ENCODE results near the gene RNF144B.
"Not testable (repeated sequence)": the region's sequence is repeated elsewhere in the genome, so short reads cannot be mapped to it uniquely, and the experiment has no call there.

RNF144B gene

DNA sequence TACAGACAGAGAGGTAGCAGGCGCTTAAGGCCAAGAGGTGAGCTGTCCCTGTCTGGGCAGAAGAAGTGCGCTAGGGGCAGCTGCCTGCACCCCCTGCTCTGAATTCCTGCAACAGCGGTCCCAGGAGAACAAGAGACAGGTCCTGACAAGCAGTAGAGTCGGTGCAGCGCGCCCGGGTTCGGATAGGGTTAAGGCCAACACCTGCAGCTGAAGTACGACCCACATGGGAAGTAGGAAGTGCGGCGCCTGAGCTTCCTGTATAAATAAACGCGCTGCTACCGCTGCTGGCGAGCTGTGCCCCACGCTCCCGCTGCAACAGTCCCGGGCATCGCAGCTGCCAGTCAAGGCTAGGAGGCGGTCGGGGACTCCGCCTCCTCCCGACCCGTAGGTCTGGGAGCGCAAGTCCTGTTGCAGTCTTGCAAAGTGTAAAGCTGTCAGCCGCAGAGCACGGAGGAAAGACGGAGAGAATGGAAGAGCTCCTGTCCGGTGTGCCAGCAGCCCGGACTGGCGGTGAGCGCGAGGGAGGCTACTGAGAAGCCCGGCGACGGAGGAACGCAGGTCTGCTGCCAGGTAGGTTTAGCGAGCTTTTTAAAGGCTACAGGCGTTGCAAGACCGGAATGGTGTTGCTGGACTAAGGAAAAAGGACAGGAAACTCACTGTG is at the start of gene RNF144B:
RNF144B (plus strand) TSS at position 290 of the 661 bp plus-strand sequence. CDS start 12,185 bp downstream, outside the sequence.
- peak; percentile 81 for DNase-seq

DNA sequence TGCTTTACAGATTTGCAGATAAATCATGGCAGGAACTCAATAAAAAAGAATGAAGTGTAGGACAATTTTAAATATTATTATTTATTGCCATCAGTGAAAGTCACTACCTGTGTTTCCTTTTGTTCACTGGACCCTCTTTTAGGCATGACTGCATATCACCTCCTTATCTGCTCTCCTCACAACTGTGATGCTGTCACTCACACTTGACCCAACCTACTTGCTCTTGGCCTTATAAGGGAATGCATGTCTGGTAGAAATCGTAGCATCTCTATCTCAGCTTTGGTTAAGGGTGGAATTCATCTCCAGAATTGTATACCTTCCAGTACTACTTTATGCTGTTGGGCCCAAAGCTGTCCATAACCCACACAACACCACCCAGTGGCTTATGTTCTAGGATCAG is 47.6 kb upstream of the RNF144B start:
- no peak for DNase-seq

DNA sequence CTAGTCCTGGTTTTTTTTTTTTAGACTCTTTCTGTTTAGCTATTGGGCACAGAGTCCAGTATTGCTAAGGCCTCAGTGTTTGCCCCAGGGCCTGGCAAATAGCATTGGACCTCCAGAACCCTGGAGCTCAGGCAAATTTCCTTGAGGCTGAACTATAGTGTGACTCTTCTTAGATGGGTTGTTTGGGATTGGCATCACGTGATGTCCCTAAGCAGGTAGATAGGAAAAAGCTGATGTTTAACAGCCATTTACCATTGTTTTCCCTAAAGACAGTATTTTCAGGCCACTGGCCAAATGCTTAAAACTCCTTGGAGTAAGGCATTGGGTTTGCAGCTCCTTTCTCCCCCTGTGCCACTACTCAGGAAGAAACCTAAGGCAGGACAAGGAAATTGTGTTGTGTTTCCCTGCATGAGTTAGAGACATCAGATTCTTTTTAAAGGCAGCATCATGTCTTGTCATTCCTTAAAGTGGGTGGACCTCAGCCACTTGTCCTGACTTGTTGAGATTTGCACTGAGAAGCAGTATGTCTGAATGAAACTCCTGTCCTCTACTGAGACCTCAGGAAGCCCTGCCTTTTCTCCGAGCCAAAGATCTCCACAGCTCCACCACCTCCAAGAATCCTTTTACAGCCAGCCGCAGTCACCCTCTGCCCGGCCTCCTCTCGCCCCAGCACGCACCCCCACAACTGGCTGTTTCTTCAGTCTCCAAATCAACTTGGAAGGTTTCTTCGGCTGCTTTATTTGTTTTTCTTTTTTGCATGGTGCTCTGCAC is 46.2 kb upstream of the RNF144B start:
- no peak for DNase-seq

DNA sequence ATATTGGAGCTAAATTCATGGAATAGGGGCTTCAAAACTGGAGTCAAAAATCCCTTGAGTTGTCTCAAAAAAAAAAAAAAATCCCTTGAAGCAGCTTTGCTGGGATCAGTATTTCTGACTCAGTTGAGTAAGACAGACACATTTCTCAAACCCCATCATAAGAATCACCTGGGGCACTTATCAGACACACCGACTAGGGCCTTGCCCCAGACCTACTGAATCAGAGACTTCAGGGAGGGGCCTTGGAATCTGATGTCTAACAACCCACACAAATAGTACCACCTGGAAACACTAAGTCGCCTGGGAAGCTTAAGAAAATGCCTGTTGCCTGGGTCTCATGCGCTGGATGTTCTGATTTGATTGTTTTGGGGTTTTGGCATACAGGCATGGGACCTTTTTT is 44.9 kb upstream of the RNF144B start:
- no peak for DNase-seq

DNA sequence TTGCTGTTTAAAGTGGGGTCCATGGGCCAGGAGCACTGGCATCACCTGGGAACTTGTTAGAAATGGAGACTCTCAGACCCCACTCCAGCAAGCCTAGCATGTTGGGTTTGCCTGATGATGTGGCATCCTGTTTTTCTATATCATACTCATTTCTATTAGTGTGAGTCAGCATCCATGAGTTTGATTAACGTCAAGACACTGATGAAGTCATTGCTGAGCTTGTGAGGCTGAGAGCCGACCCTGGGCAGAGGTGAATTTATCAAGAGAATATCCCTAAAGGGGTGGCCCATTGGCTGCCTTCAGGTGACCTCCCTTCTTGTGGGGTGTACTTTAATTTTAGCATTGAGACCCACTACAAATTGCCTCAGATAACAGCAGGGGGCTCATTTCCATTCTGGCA is 43.4 kb upstream of the RNF144B start:
- no peak for DNase-seq

DNA sequence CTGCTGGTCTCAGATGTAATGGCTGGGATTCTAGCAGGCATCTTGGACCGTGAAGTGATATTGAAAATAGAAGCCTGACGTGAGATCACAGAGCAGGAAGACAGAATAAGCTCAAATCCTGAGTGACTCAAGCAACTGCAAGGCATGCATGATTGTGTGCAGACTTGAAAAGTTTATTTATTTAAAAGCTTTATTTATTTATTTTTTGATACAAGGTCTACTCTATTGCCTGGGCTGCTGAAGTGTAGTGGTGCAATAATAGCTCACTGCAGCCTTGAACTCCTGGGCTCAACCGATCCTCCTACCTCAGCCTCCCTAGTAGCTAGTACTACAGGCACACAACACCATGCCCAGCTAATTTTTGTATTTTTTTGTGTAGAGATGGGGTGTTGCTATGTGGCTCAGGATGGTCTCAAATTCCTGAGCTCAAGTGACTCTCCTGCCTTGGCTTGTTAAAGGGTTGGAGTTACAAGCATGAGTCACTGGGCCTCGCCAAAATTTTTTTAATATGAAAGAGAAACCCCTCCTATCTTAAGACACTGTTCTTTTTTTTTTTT is 40.1 kb upstream of the RNF144B start:
- no peak for DNase-seq

DNA sequence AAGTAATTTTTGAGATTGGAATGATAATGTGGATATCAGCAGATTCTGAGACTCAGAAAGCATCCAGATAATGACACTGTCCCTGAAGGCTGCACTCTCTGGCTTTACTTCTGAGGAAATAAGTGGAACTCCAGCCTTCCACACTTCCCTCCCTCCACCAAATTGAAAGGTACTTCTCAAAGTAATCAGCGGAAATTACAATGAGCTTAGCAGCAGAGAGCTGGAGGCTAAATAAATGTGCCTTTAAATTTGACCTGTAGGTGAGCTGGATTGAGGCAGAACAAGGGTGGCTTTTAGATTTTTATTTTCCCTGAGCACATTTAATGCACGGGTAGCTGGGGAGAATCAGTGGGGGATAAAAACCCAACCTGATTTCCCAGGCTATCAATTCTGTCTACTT is 39.3 kb upstream of the RNF144B start:
- no peak for DNase-seq

DNA sequence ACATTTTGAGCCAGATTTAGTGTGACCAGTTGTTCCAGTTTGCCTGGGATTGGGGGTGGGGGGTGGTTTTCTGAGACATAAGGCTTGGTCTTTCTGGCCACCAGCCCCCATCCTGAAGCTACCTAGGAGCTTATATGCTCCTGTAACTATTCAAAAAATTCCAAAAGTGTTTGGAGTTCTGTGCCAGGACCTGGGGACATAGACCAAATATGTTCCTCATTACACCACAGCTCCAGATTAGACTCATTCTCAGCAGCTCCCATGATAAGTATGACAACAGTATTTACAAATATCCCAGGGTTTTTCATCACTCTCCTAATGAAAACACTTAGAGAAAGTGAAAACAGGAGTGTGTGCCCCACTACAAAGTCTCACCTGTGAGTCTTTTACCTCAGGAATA is 37.8 kb upstream of the RNF144B start:
- no peak for DNase-seq

DNA sequence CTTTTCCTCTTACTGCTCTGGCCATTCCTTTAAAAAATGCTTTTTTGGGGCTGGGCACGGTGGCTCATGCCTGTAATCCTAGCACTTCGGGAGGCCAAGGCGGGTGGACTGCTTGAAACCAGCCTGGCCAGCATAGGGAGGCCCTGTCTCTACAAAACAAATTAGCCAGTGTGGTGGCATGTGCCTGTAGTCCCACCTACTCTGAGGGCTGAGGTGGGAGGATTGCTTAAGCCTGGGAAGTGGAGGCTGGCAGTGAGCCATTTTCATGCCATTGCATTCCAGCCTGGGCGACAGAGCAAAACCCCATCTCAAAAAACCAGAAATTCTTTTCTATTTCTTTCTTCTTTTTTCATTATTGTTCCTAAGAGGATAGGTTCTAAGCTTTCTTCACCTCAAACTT is 36.9 kb upstream of the RNF144B start:
- DNase-seq: no peak

DNA sequence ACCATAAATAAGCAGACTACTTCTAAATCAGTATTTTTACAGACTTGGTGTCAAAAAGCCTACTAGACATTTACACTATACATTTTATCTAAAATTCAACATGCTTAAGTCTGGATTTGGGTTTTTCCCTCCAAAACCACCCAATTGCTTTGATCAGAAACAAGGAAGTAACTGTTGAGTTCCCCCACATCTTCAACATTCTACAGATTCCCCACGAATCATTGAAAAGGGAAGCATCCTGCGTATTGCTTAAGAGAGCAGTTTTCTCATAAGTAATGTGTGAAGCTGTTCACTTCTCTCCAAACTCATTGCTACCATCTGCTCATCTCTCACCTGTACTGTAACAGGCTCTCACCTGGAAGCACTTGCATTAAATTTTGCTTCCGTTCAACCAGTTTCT is 36.4 kb upstream of the RNF144B start:
- DNase-seq: no peak

DNA sequence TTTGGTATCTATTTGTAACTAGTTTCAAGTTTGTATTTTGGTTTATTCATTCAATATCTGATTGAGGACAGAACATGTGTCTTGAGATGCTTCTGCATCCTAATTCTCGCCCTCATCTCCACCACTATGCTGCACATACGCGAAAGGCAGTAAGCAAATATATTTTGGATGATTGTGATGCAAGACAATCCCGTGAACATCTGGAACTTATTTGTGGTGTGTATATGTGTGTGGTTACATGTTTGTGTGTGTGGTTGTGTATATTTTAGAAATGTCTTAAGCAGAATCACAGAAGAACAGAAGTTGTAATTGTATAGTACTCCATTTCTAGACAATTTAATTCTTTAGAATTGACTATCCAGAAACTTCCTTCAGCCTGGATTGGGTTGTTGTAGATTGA is 35.1 kb upstream of the RNF144B start:
- DNase-seq: no peak

DNA sequence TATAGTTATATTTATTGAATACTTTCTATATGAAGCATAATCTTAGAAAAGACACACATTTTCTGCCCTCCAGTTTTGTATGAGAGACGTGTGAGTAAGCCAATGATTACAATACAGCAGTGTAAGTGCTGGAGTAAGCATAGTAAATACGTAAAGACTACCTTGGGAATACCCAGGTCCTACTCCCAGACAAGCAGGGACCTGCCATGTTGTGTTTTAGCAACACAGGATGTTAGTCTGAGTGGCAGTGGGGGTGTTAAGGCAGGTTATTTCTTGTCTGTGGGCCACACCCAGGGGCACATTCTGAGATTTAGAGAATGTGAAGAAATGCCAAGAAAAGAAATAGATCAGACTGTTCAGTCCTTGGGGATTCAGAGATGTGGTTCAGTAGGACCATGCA is 34.3 kb upstream of the RNF144B start:
- no peak for DNase-seq

DNA sequence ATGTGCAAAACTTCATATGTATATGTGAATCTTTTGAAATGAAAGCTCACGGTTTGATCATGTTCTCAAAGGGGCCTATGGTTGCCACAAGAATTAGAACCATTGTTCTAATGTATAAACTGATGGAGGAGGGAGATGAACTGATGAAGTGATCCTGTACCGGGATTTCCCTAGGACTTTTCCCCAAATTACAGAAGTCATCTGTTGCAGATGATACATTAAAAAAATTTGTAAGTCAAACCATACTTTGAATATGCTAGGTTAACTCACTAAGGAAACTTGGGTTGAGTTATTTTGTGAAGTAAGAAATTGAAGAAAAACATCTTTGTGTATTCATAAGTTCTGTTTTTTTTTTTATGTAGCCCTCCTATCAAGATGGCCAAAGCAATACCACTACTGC is 33.9 kb upstream of the RNF144B start:
- no peak for DNase-seq

DNA sequence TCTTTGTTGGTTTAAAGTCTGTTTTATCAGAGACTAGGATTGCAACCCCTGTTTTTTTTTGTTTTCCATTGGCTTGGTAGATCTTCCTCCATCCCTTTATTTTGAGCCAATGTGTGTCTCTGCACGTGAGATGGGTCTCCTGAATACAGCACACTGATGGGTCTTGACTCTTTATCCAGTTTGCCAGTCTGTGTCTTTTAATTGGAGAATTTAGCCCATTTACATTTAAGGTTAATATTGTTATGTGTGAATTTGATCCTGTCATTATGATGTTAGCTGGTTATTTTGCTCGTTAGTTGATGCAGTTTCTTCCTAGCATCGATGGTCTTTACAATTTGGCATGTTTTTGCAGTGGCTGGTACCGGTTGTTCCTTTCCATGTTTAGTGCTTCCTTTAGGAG is 29.6 kb upstream of the RNF144B start:
- DNase-seq: not testable (repeated sequence)

DNA sequence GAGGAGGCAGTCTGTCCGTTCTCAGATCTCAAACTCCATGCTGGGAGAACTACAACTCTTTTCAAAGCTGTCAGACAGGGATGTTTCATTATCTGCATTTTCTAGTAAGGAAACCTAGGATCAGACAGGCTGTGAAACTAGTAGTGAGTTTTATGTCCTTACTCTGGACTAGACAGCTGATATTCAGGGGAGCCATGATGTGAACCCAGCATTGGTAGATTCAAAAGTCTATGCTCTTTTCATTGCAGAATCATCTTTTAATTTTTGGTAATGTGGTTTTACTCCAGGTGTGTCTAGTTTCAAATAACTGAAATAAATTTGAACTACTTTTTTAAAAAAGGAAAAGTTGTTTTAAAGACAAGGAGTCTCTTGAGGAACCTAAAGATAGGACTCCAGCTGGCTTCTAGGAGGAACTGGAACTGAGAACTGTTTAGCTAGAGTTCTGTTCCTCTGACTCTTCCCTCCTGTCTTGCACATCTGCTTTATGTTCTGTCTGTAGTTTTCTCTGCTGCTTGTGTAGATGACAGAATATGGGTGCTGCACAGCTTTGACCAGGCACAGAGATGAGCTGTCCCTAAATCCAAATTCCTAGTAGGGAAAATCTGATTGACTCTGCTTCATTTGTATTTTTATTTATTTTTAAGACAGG is 27.8 kb upstream of the RNF144B start:
- DNase-seq: no peak

DNA sequence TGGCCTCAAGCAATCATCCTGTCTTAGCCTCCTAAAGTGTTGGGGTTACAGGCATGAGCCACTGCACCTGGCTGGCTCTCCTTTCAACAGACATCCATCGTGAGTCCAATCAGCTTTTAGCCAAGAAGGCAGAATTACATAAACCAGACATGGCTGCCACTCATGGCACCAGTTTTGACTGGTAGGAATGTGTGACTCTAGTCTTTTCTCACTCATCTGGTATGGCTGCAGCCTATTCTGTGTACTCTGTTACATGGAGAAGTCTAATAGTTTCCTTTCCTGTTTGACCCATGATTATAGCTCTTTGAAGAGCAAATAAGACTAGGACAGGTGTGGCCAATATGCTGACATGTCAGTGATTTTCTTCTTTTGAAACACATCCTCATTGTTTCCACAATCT is 27.0 kb upstream of the RNF144B start:
- DNase-seq: no peak

DNA sequence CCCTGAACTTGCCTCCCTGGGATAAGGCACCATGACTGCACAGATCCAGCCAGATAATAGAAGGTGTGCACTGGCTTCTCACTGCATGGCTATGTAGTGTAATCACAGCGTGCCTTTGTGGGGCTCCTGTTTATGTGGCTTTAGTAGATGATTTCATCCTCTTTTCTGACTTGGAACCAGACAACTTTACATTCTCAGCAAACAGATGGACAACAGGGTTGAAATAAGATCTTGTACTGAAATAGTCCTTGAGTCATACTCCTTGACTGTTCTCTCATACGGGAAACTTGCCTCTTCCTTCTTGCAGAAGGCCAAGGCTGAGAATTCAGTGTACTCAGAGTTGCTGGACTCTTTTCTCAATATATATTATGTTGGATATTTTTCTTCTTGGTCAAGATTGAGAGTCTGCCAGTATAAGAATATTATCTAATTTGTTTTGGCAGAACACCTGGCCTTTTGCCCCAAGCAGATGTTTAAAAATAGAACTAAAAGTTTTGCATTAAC is 25.0 kb upstream of the RNF144B start:
- DNase-seq: no peak

DNA sequence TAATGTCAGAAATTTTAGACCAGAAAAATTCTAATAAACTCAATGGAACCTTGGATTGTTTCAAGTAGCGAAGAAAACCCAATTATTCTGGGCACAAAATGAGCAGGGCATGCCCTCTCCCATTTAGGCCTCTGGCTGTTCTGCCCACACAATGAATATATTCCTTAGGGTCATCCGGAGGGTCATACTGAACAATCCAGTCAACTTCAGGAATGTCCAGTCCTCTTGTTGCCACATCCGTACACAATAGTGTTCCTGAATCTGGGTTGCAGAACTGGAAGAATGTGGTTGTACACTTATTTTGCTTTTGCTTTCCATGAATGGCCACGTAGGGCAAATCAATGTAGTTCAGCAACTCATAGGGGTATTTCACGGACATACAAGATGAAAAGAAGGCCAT is 23.4 kb upstream of the RNF144B start:
- no peak for DNase-seq

DNA sequence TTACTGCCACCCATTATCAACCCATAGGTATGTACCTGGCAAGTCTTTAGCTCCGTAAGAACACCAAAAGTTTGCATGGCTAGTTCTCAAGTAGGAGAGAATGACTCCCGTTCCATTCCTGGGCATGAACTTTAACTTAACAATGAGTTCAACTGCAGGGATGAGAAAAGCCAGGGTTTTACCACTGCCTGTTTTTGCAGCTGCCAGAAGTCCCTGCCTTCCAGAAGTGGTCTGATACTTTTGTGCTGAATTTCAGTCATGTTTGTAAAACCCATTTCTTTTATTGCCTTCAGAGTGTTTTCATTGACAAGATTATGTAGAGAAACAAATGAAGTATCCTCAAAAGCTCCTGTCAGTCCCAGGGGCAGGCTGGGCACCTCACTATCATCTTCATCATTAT is 22.6 kb upstream of the RNF144B start:
- DNase-seq: not testable (repeated sequence)

DNA sequence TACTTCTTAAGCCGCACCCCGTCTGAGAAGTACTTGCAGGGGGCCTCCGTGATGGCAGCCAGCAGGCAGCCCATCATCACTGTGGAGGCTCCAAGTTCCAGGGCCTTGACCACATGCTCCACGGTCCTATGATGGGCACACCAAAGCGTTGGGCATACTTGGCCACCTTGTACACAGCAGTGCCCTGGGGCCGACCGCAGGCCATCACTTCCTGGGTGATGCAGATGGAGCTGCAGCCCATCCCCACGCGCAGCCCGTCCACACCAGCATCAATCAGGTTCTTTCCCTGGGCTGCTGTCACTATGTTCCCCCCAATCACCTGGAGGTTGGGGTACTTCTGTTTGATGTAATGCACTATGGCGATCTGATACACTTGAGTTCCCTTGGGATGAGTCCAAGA is 19.8 kb upstream of the RNF144B start:
- DNase-seq: no peak

DNA sequence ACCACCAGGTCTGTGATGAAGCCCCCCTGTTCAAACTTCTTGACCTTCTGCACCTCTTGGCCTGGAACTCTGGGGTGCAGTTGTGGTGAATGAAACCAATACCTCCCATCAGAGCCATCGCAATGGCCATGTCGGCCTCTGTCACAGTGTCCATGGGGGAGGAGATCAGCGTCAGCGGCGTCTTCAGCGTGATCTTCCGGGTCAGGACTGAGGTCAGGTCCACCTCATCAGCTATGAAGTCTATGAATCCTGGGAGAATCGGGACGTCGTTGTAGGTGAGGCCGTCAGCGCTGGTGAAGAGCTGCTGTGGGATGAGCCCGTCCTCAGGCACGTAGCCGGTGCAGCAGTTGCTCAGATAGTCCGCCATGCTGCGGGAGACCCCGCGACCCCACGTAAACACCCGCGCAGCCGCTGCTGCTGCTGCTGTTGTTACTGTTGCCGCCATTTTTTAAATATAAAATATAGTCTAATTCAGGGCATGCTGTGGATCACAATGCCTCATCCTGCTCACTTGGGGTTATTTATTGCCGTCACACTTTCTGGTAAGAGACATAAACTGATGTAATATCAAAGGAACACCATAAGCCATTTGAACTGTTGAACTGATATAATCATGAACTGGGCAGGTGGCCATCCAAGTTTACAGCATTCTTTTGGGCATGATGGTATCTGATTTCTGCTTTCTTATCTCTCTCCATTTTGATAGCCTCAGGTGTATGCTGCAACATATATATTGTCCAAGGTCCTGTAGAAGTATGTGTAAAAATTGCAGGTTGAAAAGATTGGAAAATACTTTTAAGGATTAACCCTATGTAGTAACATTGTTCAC is 18.7 kb upstream of the RNF144B start:
- no peak for DNase-seq

DNA sequence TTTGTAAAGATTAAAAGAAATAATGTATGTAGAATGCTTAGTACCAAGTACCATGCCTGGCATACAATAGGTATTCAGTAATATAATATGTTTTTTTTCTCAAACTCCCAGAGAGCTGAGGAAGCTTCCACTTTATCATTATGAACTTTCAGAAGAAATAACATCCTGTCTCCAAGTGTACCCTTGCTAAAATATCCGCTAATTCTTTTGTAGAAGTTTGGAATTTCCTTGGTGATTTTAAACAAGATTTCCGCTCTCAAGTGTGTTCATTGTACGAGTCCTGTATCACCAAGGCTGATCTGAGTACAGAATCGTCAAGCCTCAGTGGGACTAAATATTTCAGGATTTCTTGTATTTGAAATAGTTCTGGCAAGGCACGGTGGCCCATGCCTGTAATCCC is 16.1 kb upstream of the RNF144B start:
- no peak for DNase-seq

DNA sequence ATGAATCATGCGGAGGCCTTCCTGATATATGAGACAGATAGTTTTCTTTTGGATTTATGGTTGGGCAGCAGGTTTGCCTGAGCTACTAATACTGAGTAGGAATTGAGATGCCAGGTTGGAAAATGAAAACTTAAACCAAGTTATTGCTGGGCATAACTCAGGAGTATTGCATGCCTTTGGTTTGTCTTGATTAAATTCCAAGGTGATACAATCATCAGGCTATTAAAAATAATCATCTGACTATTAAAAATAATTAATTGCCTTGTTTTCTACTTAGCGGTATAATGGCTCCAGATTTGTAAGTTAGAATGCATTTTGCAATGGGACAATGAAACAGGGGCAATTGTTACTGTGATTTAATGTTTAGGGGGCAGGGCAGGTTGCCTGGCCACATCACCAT is 15.5 kb upstream of the RNF144B start:
- no peak for DNase-seq

Measured in CD4-positive, alpha-beta T cell treated with Interleukin-15 for 1 hour (primary cell).